Gastroesophageal sphincter (tissue), 4 donors: ENCODE data around the gene HES4. TPM values are rescaled to one million over a fixed set of nuclear protein-coding genes. Genes with fewer than 3 reads are reported as not detected.
"Not testable (repeated sequence)": the region's sequence is repeated elsewhere in the genome, so short reads cannot be mapped to it uniquely, and the experiment has no call there.

ENCODE experiments used
- ATAC-seq: fragments of 150-250 bp; one replicate; pipeline ENCODE4 v1.9.1; 2016; ENCODE audit warnings: mild to moderate bottlenecking, moderate library complexity
- H3K27ac ChIP-seq, 4 donors: fragments of 200-600 bp; sonication (generic) in 3 of 4; 1 replicate in 3 of 4; 2 replicates in 1 of 4; pipeline ENCODE4 v1.5.1; 2016 to 2019
- H3K27me3 ChIP-seq: fragments of 200-600 bp; sonication (generic); one replicate; pipeline ENCODE4 v1.5.1; 2019
- H3K36me3 ChIP-seq, 2 donors: fragments of 200-600 bp; sonication (generic); one replicate each; pipeline ENCODE4 v1.5.1; 2019; ENCODE audit warnings: control low read depth in 1 of 2
- H3K4me1 ChIP-seq, 3 donors: fragments of 200-600 bp; sonication (generic); 1 replicate in 2 of 3; 2 replicates in 1 of 3; pipeline ENCODE4 v1.5.1; 2016 to 2019; ENCODE audit warnings: control low read depth in 2 of 3
- H3K4me3 ChIP-seq, 2 donors: fragments of 200-600 bp; sonication (generic); one replicate each; pipeline ENCODE4 v1.5.1; 2019; ENCODE audit warnings: mild to moderate bottlenecking in 1 of 2, moderate library complexity in 1 of 2
- H3K9me3 ChIP-seq, 3 donors: fragments of 200-600 bp; sonication (generic); one replicate each; pipeline ENCODE4 v1.5.1; 2017 to 2019; ENCODE audit warnings: control low read depth in 2 of 3
- EP300 ChIP-seq: sonication (generic); formaldehyde crosslinking; IDR thresholded peaks from one replicate; pipeline ENCODE4 v1.6.1; 2017; ENCODE audit warnings: antibody characterized with exemption, mild to moderate bottlenecking
- POLR2A ChIP-seq, 2 donors: fragments of 450-650 bp; IDR thresholded peaks; one replicate each; pipeline ENCODE4 v1.6.1; 2017; ENCODE audit warnings: antibody characterized with exemption in 2 of 2, mild to moderate bottlenecking in 2 of 2, moderate library complexity in 1 of 2
- POLR2AphosphoS5 ChIP-seq: sonication (generic); formaldehyde crosslinking; IDR thresholded peaks from one replicate; pipeline ENCODE4 v1.6.1; 2017; ENCODE audit warnings: antibody characterized with exemption
- WGBS, 2 donors: methylation state at CpG; one replicate each; pipeline ENCODE4 v1.1.5; 2018; ENCODE audit warnings: low coverage in 1 of 2; 5-methylcytosine and 5-hydroxymethylcytosine counted together
- total RNA-seq, 4 donors: library from RNA; depleted of rRNA; stranded (reverse); fragments of >200 nt; gene quantifications; one replicate each; pipeline ENCODE4 v1.1.0, GENCODE V29; 2016
- TF ChIP-seq, protein P1 (sequence below), 4 experiments: fragments of 200-600 bp in 2 of 4; fragments of 450-650 bp in 2 of 4; sonication (generic) in 1 of 4; IDR thresholded peaks; one replicate each; pipeline ENCODE4 v1.5.1; 2017 to 2019; ENCODE audit warnings: antibody characterized with exemption in 4 of 4, mild to moderate bottlenecking in 2 of 4, moderate library complexity in 2 of 4

The HES4 gene
- total RNA-seq, 4 donors from 2014 or later = 33.6 to 77.6 (median 48.4) TPM

DNA sequence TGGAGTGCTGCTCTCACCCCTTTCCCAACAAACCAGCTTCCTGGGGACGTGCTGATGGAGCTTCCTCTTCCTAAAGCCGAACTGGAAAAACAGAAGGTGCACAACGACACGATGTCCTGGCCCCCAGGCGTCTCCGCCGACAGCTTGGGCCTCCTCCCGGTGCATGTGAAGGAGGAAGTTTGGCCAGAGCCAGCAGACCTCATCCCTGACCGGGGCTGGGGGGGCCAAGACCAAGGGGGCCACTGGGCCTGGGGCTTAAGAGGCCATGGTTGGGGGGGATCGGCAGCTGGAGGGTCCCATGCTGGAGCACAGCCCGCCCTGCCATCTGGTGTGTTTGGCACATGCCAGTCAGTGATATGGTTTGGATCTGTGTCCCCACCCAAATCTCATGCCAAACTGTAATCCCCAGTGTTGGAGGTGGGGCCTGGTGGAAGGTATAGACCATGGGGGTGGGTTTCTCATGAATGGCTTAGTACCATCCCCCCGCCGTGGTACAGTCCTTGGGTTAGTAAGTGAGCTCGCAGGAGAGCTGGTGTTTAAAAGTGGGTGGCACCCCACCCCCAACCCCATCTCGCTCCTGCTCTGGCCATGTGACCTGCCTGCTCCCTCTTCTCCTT, 6.4 kb downstream of the HES4 start:
- TF ChIP-seq, protein P1, sequence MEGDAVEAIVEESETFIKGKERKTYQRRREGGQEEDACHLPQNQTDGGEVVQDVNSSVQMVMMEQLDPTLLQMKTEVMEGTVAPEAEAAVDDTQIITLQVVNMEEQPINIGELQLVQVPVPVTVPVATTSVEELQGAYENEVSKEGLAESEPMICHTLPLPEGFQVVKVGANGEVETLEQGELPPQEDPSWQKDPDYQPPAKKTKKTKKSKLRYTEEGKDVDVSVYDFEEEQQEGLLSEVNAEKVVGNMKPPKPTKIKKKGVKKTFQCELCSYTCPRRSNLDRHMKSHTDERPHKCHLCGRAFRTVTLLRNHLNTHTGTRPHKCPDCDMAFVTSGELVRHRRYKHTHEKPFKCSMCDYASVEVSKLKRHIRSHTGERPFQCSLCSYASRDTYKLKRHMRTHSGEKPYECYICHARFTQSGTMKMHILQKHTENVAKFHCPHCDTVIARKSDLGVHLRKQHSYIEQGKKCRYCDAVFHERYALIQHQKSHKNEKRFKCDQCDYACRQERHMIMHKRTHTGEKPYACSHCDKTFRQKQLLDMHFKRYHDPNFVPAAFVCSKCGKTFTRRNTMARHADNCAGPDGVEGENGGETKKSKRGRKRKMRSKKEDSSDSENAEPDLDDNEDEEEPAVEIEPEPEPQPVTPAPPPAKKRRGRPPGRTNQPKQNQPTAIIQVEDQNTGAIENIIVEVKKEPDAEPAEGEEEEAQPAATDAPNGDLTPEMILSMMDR (IDR thresholded peaks at IDR 0.05) = no peak
- TF ChIP-seq EP300 = no peak
- no peak for TF ChIP-seq POLR2A (IDR thresholded peaks at IDR 0.05)
- TF ChIP-seq POLR2AphosphoS5 = no peak
- Histone ChIP-seq H3K4me1 (peaks cover 0 to 13% (median 5%) of the 10 kb centered on the region in 3 donors), H3K9me3 (peaks cover 0 to 17% (median 0%) of the 10 kb centered on the region in 3 donors), H3K4me3 (no peak overlapping the region), H3K36me3 (no peaks in the 10 kb centered on the region), H3K27me3 (peaks cover 26% of the 10 kb centered on the region), H3K27ac (no peak overlapping the region)
- no peak for ATAC-seq
- 71% methylated on average over 6 of the region's 15 CpGs; no CpG with 5 or more reads in 1 of the 2 donors for WGBS, 2 donors

DNA sequence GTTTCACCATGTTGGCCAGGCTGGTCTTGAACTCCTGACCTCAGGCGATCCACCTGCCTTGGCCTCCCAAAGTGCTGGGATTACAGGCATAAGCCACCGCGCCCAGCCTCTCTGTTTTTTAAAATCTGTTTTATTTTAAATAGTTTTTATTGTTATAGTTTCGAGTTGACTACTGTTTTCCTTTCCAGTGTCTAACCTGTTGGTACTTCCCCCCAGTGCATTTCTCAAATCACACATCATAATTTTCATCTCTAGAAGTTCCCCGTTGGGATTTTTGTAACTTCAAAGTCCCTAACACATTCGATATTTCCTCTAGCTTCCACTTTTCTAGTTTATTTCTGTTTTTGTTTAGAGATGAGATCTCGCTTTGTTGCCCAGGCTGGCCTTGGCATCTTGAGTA, 7.5 kb downstream of the HES4 start:
- Histone ChIP-seq H3K4me1 (peaks cover 0 to 2% (median 0%) of the 10 kb centered on the region in 3 donors), H3K9me3 (peaks cover 0 to 17% (median 0%) of the 10 kb centered on the region in 3 donors), H3K36me3 (no peaks in the 10 kb centered on the region), H3K27me3 (peaks cover 14% of the 10 kb centered on the region), H3K27ac (no peak overlapping the region), H3K4me3 (no peak overlapping the region)
- 92 to 100% methylated on average over 1 to 7 of the region's 7 CpGs for WGBS, 2 donors
- no peak for ATAC-seq
- TF ChIP-seq EP300 (no peak), POLR2AphosphoS5 (no peak), POLR2A (IDR thresholded peaks at IDR 0.05) (no peak)
- TF ChIP-seq, protein P1 (IDR thresholded peaks at IDR 0.05) = no peak

DNA sequence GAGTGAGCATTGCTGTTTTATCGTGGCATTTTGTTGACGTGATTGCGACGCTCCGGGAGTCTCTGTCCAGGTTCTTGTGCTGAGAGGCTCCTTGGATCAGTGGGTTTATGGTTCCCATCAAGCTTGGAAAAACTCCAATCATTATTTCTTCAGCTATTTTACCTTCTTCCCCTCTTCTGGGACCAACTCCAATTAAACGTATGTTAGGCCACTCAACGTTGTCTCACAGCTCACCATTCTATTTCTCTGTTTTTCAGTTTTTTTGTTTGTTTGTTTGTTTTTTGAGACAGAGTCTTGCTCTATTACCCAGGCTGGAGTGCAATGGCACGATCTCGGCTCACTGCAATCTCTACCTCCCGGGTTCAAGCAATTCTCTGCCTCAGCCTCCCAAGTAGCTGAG, 8.0 kb downstream of the HES4 start:
- no peak for ATAC-seq
- Histone ChIP-seq H3K9me3 (peaks cover 0 to 17% (median 0%) of the 10 kb centered on the region in 3 donors), H3K4me3 (no peak overlapping the region), H3K27me3 (peaks cover 11% of the 10 kb centered on the region), H3K4me1 (no peaks in the 10 kb centered on the region), H3K27ac (no peak overlapping the region), H3K36me3 (no peaks in the 10 kb centered on the region)
- TF ChIP-seq POLR2A (IDR thresholded peaks at IDR 0.05) (no peak), EP300 (no peak), POLR2AphosphoS5 (no peak)
- TF ChIP-seq, protein P1 (IDR thresholded peaks at IDR 0.05) = no peak
- 88 to 100% methylated on average over 6 to 10 of the region's 10 CpGs for WGBS, 2 donors

DNA sequence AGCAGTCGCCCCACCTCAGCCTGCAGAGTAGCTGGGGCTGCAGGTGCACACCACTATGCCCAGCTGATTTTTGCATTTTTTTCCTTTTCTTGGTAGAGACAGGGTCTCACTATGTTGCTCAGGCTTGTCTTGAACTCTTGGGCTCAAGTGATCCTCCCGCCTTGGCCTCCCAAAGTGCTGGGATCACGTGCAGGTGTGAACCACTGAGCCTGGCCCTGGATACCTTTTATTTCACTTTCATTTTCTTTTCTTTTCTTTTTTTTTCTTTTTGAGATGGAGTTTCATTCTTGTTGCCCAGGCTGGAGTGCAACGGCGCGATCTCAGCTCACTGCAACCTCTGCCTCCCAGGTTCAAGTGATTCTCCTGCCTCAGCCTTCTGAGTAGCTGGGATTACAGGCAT, 8.6 kb downstream of the HES4 start:
- not testable (repeated sequence) for H3K36me3 ChIP-seq, H3K27me3 ChIP-seq, H3K4me1 ChIP-seq, H3K4me3 ChIP-seq, H3K27ac ChIP-seq, ATAC-seq
- 79 to 97% methylated on average over 5 of the region's 6 CpGs for WGBS, 2 donors
- H3K9me3 ChIP-seq = peaks cover 0 to 17% (median 0%) of the 10 kb centered on the region in 3 donors

DNA sequence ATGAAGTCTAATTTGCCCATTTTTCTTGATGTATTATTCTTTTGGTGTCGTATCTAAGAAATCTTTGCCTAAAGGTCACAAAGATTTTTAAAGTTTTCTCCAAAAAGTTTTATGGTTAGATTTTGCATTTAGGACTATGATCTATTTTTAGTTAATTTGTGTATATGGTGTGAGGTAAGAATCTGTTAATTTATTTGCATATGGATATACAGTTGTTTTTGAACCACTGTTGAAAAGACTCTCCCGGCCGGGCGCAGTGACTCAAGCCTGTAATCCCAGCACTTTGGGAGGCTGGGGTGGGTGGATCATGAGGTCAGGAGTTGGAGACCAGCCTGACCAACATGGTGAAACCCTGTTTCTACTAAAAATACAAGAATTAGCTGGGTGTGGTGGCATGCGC, 11.8 kb downstream of the HES4 start:
- ATAC-seq, H3K4me3 ChIP-seq, H3K4me1 ChIP-seq, H3K27ac ChIP-seq, H3K36me3 ChIP-seq: not testable (repeated sequence)
- WGBS, 2 donors = 80 to 95% methylated on average over 4 to 5 of the region's 5 CpGs
- Histone ChIP-seq H3K9me3 (peaks cover 0 to 17% (median 0%) of the 10 kb centered on the region in 3 donors), H3K27me3 (peaks cover 38% of the 10 kb centered on the region)

DNA sequence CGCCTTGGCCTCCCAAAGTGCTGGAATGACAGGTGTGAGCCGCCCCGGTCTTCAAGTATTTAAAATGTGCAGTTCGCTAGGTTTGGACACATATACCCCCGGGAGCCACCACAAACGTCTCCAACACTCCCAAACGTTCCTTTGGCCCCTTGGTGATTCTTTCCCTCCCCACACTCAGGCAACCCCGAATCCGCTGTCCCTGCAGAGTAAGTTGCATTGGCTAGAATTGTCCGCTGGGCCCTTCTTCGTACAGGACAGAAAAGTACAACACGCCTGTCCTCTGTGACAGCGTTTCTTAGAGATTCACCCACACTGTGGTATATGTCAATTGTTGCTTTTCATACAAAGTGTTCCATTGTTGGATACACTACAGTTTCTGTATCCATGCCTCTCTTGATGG, 14.8 kb downstream of the HES4 start:
- Histone ChIP-seq H3K9me3 (no peaks in the 10 kb centered on the region), H3K4me1 (peaks cover 0 to 8% (median 3%) of the 10 kb centered on the region in 3 donors), H3K36me3 (no peaks in the 10 kb centered on the region), H3K27me3 (peaks cover 58% of the 10 kb centered on the region), H3K27ac (no peak overlapping the region), H3K4me3 (no peak overlapping the region)
- no peak for TF ChIP-seq EP300
- TF ChIP-seq, protein P1 (IDR thresholded peaks at IDR 0.05) = no peak
- no peak for TF ChIP-seq POLR2AphosphoS5
- TF ChIP-seq POLR2A (IDR thresholded peaks at IDR 0.05) = no peak
- WGBS, 2 donors = 65% methylated on average over 12 of the region's 13 CpGs; no CpG with 5 or more reads in 1 of the 2 donors
- no peak for ATAC-seq
